Small intestine (tissue), 7 donors: ENCODE measurements around the gene SETBP1. TPM values are rescaled to one million over a fixed set of nuclear protein-coding genes. Genes with fewer than 3 reads are reported as not detected.

Experiments used
- DNase-seq, 2 donors: peaks; one replicate each; pipeline versions ENCODE4 v3.0.0 to v3.0.0-alpha.2; 2013
- FAIRE-seq: peaks from 2 replicates; lab custom pipeline; 2012; peaks lifted over from hg19 to GRCh38; lab: Jason Lieb, UNC
- H3K27ac ChIP-seq, 3 donors: one replicate each; pipeline ENCODE4 v1.5.1; 2013; ENCODE audit warnings: low read length in 2 of 3, mild to moderate bottlenecking in 2 of 3, control low read depth in 1 of 3, inconsistent platforms in 1 of 3, low read depth in 1 of 3, moderate library complexity in 1 of 3
- H3K27me3 ChIP-seq, 3 donors: one replicate each; pipeline ENCODE4 v1.6.1; 2013; ENCODE audit warnings: low read length in 3 of 3, inconsistent platforms in 1 of 3; ENCODE audit not compliant: control insufficient read depth in 3 of 3, insufficient read depth in 3 of 3
- H3K36me3 ChIP-seq, 3 donors: one replicate each; pipeline ENCODE4 v1.6.1; 2013; ENCODE audit warnings: low read length in 3 of 3, inconsistent platforms in 1 of 3, low read depth in 1 of 3, mild to moderate bottlenecking in 1 of 3, moderate library complexity in 1 of 3; ENCODE audit not compliant: control insufficient read depth in 3 of 3, insufficient read depth in 2 of 3
- H3K4me1 ChIP-seq, 3 donors: one replicate each; pipeline ENCODE4 v1.6.1; 2013; ENCODE audit warnings: low read length in 2 of 3, inconsistent platforms in 1 of 3, low read depth in 1 of 3, mild to moderate bottlenecking in 1 of 3, moderate library complexity in 1 of 3; ENCODE audit not compliant: control insufficient read depth in 3 of 3, insufficient read depth in 2 of 3
- H3K4me3 ChIP-seq, 3 donors: one replicate each; pipeline ENCODE4 v1.5.1; 2013; ENCODE audit warnings: low read length in 3 of 3, control low read depth in 1 of 3, inconsistent platforms in 1 of 3, low read depth in 1 of 3, mild to moderate bottlenecking in 1 of 3, moderate library complexity in 1 of 3
- H3K9me3 ChIP-seq, 2 donors: one replicate each; pipeline ENCODE4 v1.6.1; 2013; ENCODE audit warnings: low read depth in 1 of 2, low read length in 1 of 2; ENCODE audit not compliant: control insufficient read depth in 2 of 2, insufficient read depth in 1 of 2
- WGBS, 3 donors: extraction: QIAGEN DNeasy Blood & Tissue Kit; methylation state at CpG; one replicate each; pipeline ENCODE4 v1.1.7; 2013; 5-methylcytosine and 5-hydroxymethylcytosine counted together
- polyA plus RNA-seq, 4 donors: library from polyadenylated mRNA; stranded (reverse) in 3 of 4; unstranded in 1 of 4; fragments of 200-250 nt in 3 of 4; fragments of 120-200 nt in 1 of 4; gene quantifications; one replicate each; pipeline versions ENCODE4 v1.2.1 to v1.2.3, GENCODE V29; 2013
- donor health status: healthy with polysubstance abuse.
- donor health status: control.
- donor health status: control.
- donor health status: Bipolar disorder and iron deficiency.
- donor health status: healthy.

Gene SETBP1
- polyA plus RNA-seq, 4 donors, result 0.54 to 5.8 (median 1.8) TPM; not detected in 1

DNA sequence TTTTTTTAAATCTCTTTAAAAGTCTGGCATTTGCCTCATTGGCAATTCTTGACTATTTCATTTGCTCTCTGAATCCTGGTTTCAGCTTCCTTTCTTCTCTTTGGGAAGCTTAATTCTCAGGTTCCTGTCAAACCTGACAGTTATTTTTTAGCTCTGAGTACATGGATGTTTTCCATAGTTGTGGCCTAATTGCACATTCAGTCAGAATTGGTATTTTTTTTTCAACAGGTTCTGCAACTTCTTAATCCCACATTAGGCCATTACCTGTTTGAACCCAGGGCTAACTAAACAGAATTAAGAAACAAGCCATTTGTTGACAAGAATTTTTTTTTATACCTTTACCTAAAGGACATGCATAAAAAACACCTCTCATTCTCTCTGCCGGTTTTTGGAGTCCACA lies 338.8 kb downstream of the SETBP1 start:
- DNase-seq (no peak), FAIRE-seq (no peak)
- Histone ChIP-seq H3K4me1 (peaks cover 0 to 8% (median 0%) of the 10 kb centered on the region in 3 donors), H3K4me3 (no peak overlapping the region), H3K36me3 (no peaks in the 10 kb centered on the region), H3K27me3 (no peaks in the 10 kb centered on the region), H3K9me3 (no peaks in the 10 kb centered on the region), H3K27ac (no peak overlapping the region)
- WGBS, 3 donors, result 91 to 95% (median 92%) methylated on average over 1 of the region's 1 CpG

- Histone ChIP-seq H3K4me3 (no peak overlapping the region), H3K27ac (no peak overlapping the region), H3K9me3 (no peaks in the 10 kb centered on the region), H3K36me3 (no peaks in the 10 kb centered on the region), H3K27me3 (no peaks in the 10 kb centered on the region), H3K4me1 (no peaks in the 10 kb centered on the region)
- FAIRE-seq (no peak), DNase-seq (no peak)
- WGBS, 3 donors, result 93 to 94% (median 93%) methylated on average over 5 of the region's 5 CpGs
These were observed 342.8 kb downstream of the SETBP1 start for GRCh38 chr18:45023519-45023918.

DNA sequence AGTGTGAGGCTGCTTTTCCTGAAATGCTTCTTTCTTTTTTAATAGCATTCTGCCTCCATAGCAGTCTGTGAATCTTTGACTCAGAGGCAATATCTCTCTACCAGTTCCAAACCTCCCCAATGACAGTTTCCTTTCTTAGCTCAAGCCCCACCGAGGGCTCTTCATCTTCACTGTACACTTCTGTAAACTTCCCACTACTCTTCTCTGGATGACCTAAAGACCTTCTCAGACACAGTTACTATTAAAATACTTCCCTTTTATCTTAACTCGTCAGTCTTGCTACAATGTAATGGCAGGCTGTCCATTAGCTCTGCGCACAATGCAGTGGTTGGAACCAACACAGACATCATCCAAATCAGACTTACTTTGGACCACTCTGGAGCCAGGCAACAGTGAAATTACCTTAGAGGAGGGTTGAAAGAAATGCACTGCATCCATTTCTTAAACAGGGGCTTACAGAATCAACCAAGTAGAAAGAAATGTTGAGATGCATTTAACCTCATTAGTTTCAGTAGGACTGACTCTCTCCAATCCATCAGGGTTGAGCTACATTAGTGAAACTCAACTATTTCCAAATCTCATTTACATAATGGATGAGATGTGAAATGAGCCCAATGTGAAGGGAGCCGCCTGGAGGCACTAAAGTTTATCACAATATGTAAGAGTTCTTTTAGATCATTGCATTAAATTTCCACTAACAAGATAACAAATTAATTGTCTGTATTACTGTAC lies 343.8 kb downstream of the SETBP1 start:
- FAIRE-seq, result no peak
- no peak for DNase-seq
- Histone ChIP-seq H3K4me3 (no peak overlapping the region), H3K36me3 (no peaks in the 10 kb centered on the region), H3K4me1 (no peaks in the 10 kb centered on the region), H3K27me3 (no peaks in the 10 kb centered on the region), H3K27ac (no peak overlapping the region), H3K9me3 (no peaks in the 10 kb centered on the region)
- WGBS, 3 donors, result 67 to 72% (median 71%) methylated on average over 4 of the region's 4 CpGs

- WGBS, 3 donors, result 31 to 71% (median 58%) methylated on average over 4 of the region's 4 CpGs
- DNase-seq, result peak in 1 of 2 donors; percentile 21
- Histone ChIP-seq H3K4me3 (peak overlapping the region in 1 of 3 donors; percentile 15), H3K36me3 (no peaks in the 10 kb centered on the region), H3K27me3 (no peaks in the 10 kb centered on the region), H3K27ac (no peak overlapping the region), H3K9me3 (no peaks in the 10 kb centered on the region), H3K4me1 (no peaks in the 10 kb centered on the region)
- FAIRE-seq, result no peak
These were observed 344.4 kb downstream of the SETBP1 start for GRCh38 chr18:45025089-45025450.

DNA sequence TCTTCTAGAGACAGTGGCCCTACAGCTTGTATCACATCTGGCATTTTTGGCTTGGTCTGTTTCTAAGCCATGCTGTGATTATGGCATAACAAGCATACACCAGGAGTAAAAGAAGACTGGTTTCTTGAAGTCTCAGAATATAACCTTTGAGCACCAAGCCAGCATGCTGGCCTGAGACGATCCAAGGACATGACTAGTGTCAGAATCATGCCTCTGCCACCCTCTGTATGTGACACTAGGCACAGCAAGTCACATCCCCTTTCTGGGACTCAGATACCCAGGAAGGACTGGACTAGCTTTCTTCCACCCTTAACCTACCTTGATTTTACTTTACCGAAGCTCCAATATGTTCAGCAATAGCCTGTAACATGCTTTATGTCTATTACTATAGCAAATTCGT lies 345.5 kb downstream of the SETBP1 start:
- no peak for FAIRE-seq
- Histone ChIP-seq H3K4me1 (no peaks in the 10 kb centered on the region), H3K27ac (no peak overlapping the region), H3K36me3 (no peaks in the 10 kb centered on the region), H3K4me3 (no peak overlapping the region), H3K27me3 (no peaks in the 10 kb centered on the region), H3K9me3 (no peaks in the 10 kb centered on the region)
- WGBS, 3 donors, result 68 to 78% (median 77%) methylated on average over 3 of the region's 3 CpGs
- DNase-seq, result no peak

GRCh38 chr18:45034179-45034578 lies 353.5 kb downstream of the SETBP1 start:
- FAIRE-seq, result no peak
- no peaks in the 10 kb centered on the region for H3K4me1 ChIP-seq
- H3K36me3 ChIP-seq, result peaks cover 0 to 3% (median 0%) of the 10 kb centered on the region in 3 donors
- H3K4me3 ChIP-seq, result no peak overlapping the region
- no peak for DNase-seq
- no peaks in the 10 kb centered on the region for H3K27me3 ChIP-seq
- no peaks in the 10 kb centered on the region for H3K9me3 ChIP-seq
- 85 to 91% (median 88%) methylated on average over 8 of the region's 8 CpGs for WGBS, 3 donors
- H3K27ac ChIP-seq, result no peak overlapping the region

DNA sequence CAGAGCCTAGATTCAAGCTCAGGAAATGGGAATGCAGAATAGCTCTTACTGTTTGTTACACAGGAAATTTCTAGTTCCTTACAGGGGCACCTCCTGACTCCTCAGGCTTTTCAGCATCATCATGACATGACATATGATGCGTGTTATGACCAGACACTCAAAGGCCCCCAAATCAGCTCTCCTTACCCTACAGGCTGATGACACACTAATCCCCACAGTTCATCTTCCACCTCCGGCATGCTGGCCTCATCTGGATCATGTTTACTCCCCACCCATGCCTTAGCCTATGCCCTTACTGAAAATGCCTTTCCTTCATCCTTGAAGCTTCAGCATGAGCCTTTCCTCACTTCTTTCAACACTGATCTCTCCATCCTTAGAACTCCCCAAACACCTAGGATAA lies 356.9 kb downstream of the SETBP1 start:
- H3K9me3 ChIP-seq, result no peaks in the 10 kb centered on the region
- no peaks in the 10 kb centered on the region for H3K27me3 ChIP-seq
- H3K4me3 ChIP-seq, result no peak overlapping the region
- FAIRE-seq (no peak), DNase-seq (no peak)
- H3K36me3 ChIP-seq, result peaks cover 0 to 4% (median 0%) of the 10 kb centered on the region in 3 donors
- H3K4me1 ChIP-seq, result no peaks in the 10 kb centered on the region
- WGBS, 3 donors, result 93 to 98% (median 95%) methylated on average over 2 of the region's 2 CpGs
- H3K27ac ChIP-seq, result no peak overlapping the region

DNA sequence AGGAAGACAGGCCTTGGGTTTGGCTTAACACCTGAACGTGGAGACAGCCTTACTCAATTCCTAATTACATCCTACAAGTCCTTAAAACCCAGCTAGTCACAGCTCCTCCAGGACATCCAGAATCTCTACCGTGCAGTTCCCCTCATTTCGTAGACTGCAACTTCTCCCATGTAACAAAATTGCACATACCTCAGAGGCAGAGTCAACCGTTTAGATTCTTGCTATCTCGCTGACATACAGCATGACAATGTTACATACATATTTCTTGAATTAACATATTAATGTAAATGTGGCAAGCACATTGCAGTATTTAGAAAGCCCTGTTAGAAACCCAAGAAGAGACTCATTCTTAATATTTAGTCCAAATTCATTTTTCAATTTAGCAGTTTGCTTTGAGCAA lies 358.7 kb downstream of the SETBP1 start:
- H3K9me3 ChIP-seq, result no peaks in the 10 kb centered on the region
- peaks cover 0 to 3% (median 0%) of the 10 kb centered on the region in 3 donors for H3K4me1 ChIP-seq
- H3K27ac ChIP-seq, result no peak overlapping the region
- WGBS, 3 donors, result 75 to 87% (median 76%) methylated on average over 5 of the region's 5 CpGs
- no peaks in the 10 kb centered on the region for H3K27me3 ChIP-seq
- H3K36me3 ChIP-seq, result peaks cover 0 to 4% (median 0%) of the 10 kb centered on the region in 3 donors
- H3K4me3 ChIP-seq, result no peak overlapping the region
- DNase-seq (no peak), FAIRE-seq (no peak)

- 79 to 95% (median 86%) methylated on average over 1 of the region's 1 CpG for WGBS, 3 donors
These were observed 360.2 kb downstream of the SETBP1 start for GRCh38 chr18:45040879-45041278.

More at GRCh38 chr18:45040879-45041278, 360.2 kb downstream of the SETBP1 start:
- peaks cover 0 to 12% (median 0%) of the 10 kb centered on the region in 3 donors for H3K4me1 ChIP-seq
- peaks cover 0 to 4% (median 0%) of the 10 kb centered on the region in 3 donors for H3K36me3 ChIP-seq
- H3K9me3 ChIP-seq, result no peaks in the 10 kb centered on the region
- no peak overlapping the region for H3K4me3 ChIP-seq
- no peak for FAIRE-seq
- no peaks in the 10 kb centered on the region for H3K27me3 ChIP-seq
- no peak overlapping the region for H3K27ac ChIP-seq
- DNase-seq, result no peak
